Activated T-cell treated with anti-CD3 and anti-CD28 coated beads, Interleukin-2, amount 50 U/mL, for 1 hour (primary cell): Measurements from ENCODE around the gene KIR2DL1.
"Not testable (repeated sequence)": the region's sequence is repeated elsewhere in the genome, so short reads cannot be mapped to it uniquely, and the experiment has no call there.

ENCODE experiments used
- DNase-seq: peaks from one replicate; pipeline ENCODE4 v3.0.0-alpha.2; 2020

Gene KIR2DL1

GRCh38 chr19:54769646-54770045 lies at the start of gene KIR2DL1:
Gene KIR2DL1, plus strand, starts transcription at chr19:54769793. Its CDS starts 58 bp downstream, at chr19:54769851.
- not testable (repeated sequence) for DNase-seq

- DNase-seq, result no peak
Observed at GRCh38 chr19:54724142-54724541, 45.5 kb upstream of the KIR2DL1 start, which contains the start of gene KIR3DL3. Gene KIR3DL3, plus strand, starts transcription at chr19:54724442. Its CDS starts 55 bp downstream, at chr19:54724497.

GRCh38 chr19:54724644-54725043 lies 44.9 kb upstream of the KIR2DL1 start:
- DNase-seq, result no peak

- no peak for DNase-seq
Observed at GRCh38 chr19:54725321-54725720, 44.3 kb upstream of the KIR2DL1 start.

GRCh38 chr19:54727562-54727961 lies 42.0 kb upstream of the KIR2DL1 start:
- DNase-seq, result no peak

GRCh38 chr19:54728167-54728566 lies 41.4 kb upstream of the KIR2DL1 start:
- DNase-seq, result no peak

GRCh38 chr19:54729416-54730188 lies 40.0 kb upstream of the KIR2DL1 start:
- no peak for DNase-seq

- no peak for DNase-seq
Observed at GRCh38 chr19:54731191-54731590, 38.4 kb upstream of the KIR2DL1 start.

GRCh38 chr19:54738306-54738705 lies 31.3 kb upstream of the KIR2DL1 start, which contains the start of gene KIR2DL3:
Gene KIR2DL3, plus strand, starts transcription at chr19:54738513. Its CDS starts 33 bp downstream, at chr19:54738546.
- DNase-seq, result not testable (repeated sequence)

- DNase-seq, result no peak
Observed at GRCh38 chr19:54738715-54739114, 30.9 kb upstream of the KIR2DL1 start.

GRCh38 chr19:54739587-54740497 lies 29.8 kb upstream of the KIR2DL1 start:
- DNase-seq, result no peak

- not testable (repeated sequence) for DNase-seq
Observed at GRCh38 chr19:54741950-54742349, 27.6 kb upstream of the KIR2DL1 start.

- DNase-seq, result not testable (repeated sequence)
Observed at GRCh38 chr19:54744080-54744479, 25.5 kb upstream of the KIR2DL1 start.

GRCh38 chr19:54747614-54748322 lies 21.8 kb upstream of the KIR2DL1 start:
- DNase-seq, result not testable (repeated sequence)

- not testable (repeated sequence) for DNase-seq
Observed at GRCh38 chr19:54750276-54750675, 19.3 kb upstream of the KIR2DL1 start.

GRCh38 chr19:54756204-54757110 lies 13.1 kb upstream of the KIR2DL1 start:
- DNase-seq, result not testable (repeated sequence)

GRCh38 chr19:54758577-54758976 lies 11.0 kb upstream of the KIR2DL1 start:
- not testable (repeated sequence) for DNase-seq

- DNase-seq, result not testable (repeated sequence)
Observed at GRCh38 chr19:54764219-54764618, 5.4 kb upstream of the KIR2DL1 start.

- DNase-seq, result not testable (repeated sequence)
Observed at GRCh38 chr19:54766464-54766863, 3.1 kb upstream of the KIR2DL1 start.

- DNase-seq, result not testable (repeated sequence)
Observed at GRCh38 chr19:54770511-54770910, 918 bp downstream of the KIR2DL1 start.
